Measurements from ENCODE around the gene BAHCC1. TPM values are rescaled to one million over a fixed set of nuclear protein-coding genes. Genes with fewer than 3 reads are reported as not detected.

BAHCC1 gene
- total RNA-seq, 1 experiment from 2014 or later: 0.17 TPM

- CTCF ChIA-PET: interaction anchor here (0.6 to 1.5 kb wide), 2 partner anchors 10 to 162 kb away, joined by 3 read pairs; no protein-coding TSS in a partner anchor
- Mint-ChIP-seq H3K27ac (ENCODE audit: unreplicated experiment) (peak overlapping the region; percentile 100), H3K27me3 (ENCODE audit: unreplicated experiment) (no peaks in the 10 kb centered on the region), H3K4me1 (ENCODE audit: low read depth, unreplicated experiment) (peaks cover 18% of the 10 kb centered on the region), H3K9me3 (ENCODE audit: low read depth, unreplicated experiment) (no peaks in the 10 kb centered on the region), H3K36me3 (ENCODE audit: insufficient read depth, unreplicated experiment) (peaks cover 78% of the 10 kb centered on the region), H3K4me3 (ENCODE audit: low read depth, unreplicated experiment) (peak overlapping the region; percentile 100)
- no peak for DNase-seq
- TF ChIP-seq CTCF (IDR thresholded peaks at IDR 0.05; ENCODE audit: unreplicated experiment): no peak
- intact Hi-C loops (cut with micrococcal nuclease; ENCODE audit: unreplicated experiment): no loop called here
- BruUV-seq (replicated peaks): no TSS peak
Observed at GRCh38 chr17:81508639-81509206, 113.5 kb downstream of the BAHCC1 start.

- TF ChIP-seq CTCF (IDR thresholded peaks at IDR 0.05; ENCODE audit: unreplicated experiment): no peak
- Mint-ChIP-seq H3K27ac (ENCODE audit: unreplicated experiment) (peak overlapping the region; percentile 100), H3K36me3 (ENCODE audit: insufficient read depth, unreplicated experiment) (peaks cover 84% of the 10 kb centered on the region), H3K4me1 (ENCODE audit: low read depth, unreplicated experiment) (peaks cover 18% of the 10 kb centered on the region), H3K4me3 (ENCODE audit: low read depth, unreplicated experiment) (peak overlapping the region; percentile 100), H3K27me3 (ENCODE audit: unreplicated experiment) (no peaks in the 10 kb centered on the region), H3K9me3 (ENCODE audit: low read depth, unreplicated experiment) (no peaks in the 10 kb centered on the region)
- intact Hi-C loops (cut with micrococcal nuclease; ENCODE audit: unreplicated experiment): no loop called here
- CTCF ChIA-PET: interaction anchor here (0.6 kb wide), 1 partner anchor 162 kb away, joined by 3 read pairs; no protein-coding TSS in a partner anchor
- no peak for DNase-seq
- no TSS peak for BruUV-seq (replicated peaks)
Observed at GRCh38 chr17:81509207-81509971, 114.1 kb downstream of the BAHCC1 start.

GRCh38 chr17:81509972-81510784 lies 114.9 kb downstream of the BAHCC1 start:
- BruUV-seq (replicated peaks): no TSS peak
- no peaks in the 10 kb centered on the region for H3K9me3 Mint-ChIP-seq (ENCODE audit: low read depth, unreplicated experiment)
- peak overlapping the region; percentile 100 for H3K4me3 Mint-ChIP-seq (ENCODE audit: low read depth, unreplicated experiment)
- no peak for TF ChIP-seq CTCF (IDR thresholded peaks at IDR 0.05; ENCODE audit: unreplicated experiment)
- CTCF ChIA-PET: no interaction called here
- peaks cover 18% of the 10 kb centered on the region for H3K4me1 Mint-ChIP-seq (ENCODE audit: low read depth, unreplicated experiment)
- peak overlapping the region; percentile 100 for H3K27ac Mint-ChIP-seq (ENCODE audit: unreplicated experiment)
- peaks cover 92% of the 10 kb centered on the region for H3K36me3 Mint-ChIP-seq (ENCODE audit: insufficient read depth, unreplicated experiment)
- H3K27me3 Mint-ChIP-seq (ENCODE audit: unreplicated experiment): no peaks in the 10 kb centered on the region
- no peak for DNase-seq
- intact Hi-C loops (cut with micrococcal nuclease; ENCODE audit: unreplicated experiment): loop anchor here (10.0 kb wide), 1 partner anchor 465 kb away; no protein-coding TSS in a partner anchor

- no TSS peak for BruUV-seq (replicated peaks)
- Mint-ChIP-seq H3K4me3 (ENCODE audit: low read depth, unreplicated experiment) (peak overlapping the region; percentile 100), H3K9me3 (ENCODE audit: low read depth, unreplicated experiment) (no peaks in the 10 kb centered on the region), H3K4me1 (ENCODE audit: low read depth, unreplicated experiment) (peaks cover 18% of the 10 kb centered on the region), H3K27me3 (ENCODE audit: unreplicated experiment) (no peaks in the 10 kb centered on the region), H3K27ac (ENCODE audit: unreplicated experiment) (peak overlapping the region; percentile 100), H3K36me3 (ENCODE audit: insufficient read depth, unreplicated experiment) (peaks cover 100% of the 10 kb centered on the region)
- CTCF ChIA-PET: no interaction called here
- intact Hi-C loops (cut with micrococcal nuclease; ENCODE audit: unreplicated experiment): loop anchor here (10.0 kb wide), 1 partner anchor 466 kb away; no protein-coding TSS in a partner anchor
- no peak for TF ChIP-seq CTCF (IDR thresholded peaks at IDR 0.05; ENCODE audit: unreplicated experiment)
- no peak for DNase-seq
Observed at GRCh38 chr17:81510785-81511553, 115.7 kb downstream of the BAHCC1 start.

Data from Calu3 (cell line).